Panc1 (cell line): Measurements from ENCODE around the gene ZYG11B. TPM values are rescaled to one million over a fixed set of nuclear protein-coding genes. Genes with fewer than 3 reads are reported as not detected.
"Not testable (repeated sequence)": the region's sequence is repeated elsewhere in the genome, so short reads cannot be mapped to it uniquely, and the experiment has no call there.

Experiments used
- ATAC-seq: fragments of 200-7000 bp; cut with Tn5 transposase; 2 replicates; pipeline ENCODE4 v1.9.1; 2020; ENCODE audit warnings: mild to moderate bottlenecking, moderate library complexity
- BruUV-seq: library from RNA; stranded (reverse); fragments of 400-500 nt; replicated peaks from 2 replicates; lab custom pipeline; 2021; lab: Mats Ljungman, UMichigan
- CTCF ChIA-PET: fragments of 300-600 bp; sonication (Branson Sonifier 250); formaldehyde crosslinking; loops from one replicate; lab custom pipeline; 2022; ENCODE audit warnings: antibody characterized with exemption; lab: Charles Lee
- POLR2A ChIA-PET: fragments of 300-600 bp; sonication (Branson Sonifier 250); formaldehyde crosslinking; loops from one replicate; lab custom pipeline; 2022; ENCODE audit warnings: antibody characterized with exemption; lab: Charles Lee
- DNase-seq: peaks from one replicate; pipeline ENCODE4 v3.0.0-alpha.2; 2010; ENCODE audit warnings: low read depth, low spot score
- H3K27ac ChIP-seq: 2 replicates; pipeline ENCODE4 v1.5.1; 2011; ENCODE audit warnings: mild to moderate bottlenecking, low read length, inconsistent platforms
- H3K27me3 ChIP-seq: fragments of 200-500 bp; sonication (Bioruptor generic); 2 replicates; pipeline ENCODE4 v1.6.0; 2014; ENCODE audit warnings: low read length, inconsistent platforms; ENCODE audit not compliant: control insufficient read depth, insufficient read depth
- H3K36me3 ChIP-seq: fragments of 200-500 bp; sonication (Bioruptor generic); 2 replicates; pipeline ENCODE4 v1.5.1; 2014; ENCODE audit warnings: inconsistent platforms, mild to moderate bottlenecking, low read length, moderate library complexity; ENCODE audit not compliant: control insufficient read depth, insufficient read depth
- H3K4me1 ChIP-seq: 2 replicates; pipeline ENCODE4 v1.5.1; 2011; ENCODE audit warnings: inconsistent platforms, mild to moderate bottlenecking, low read length, moderate library complexity; ENCODE audit not compliant: control insufficient read depth, insufficient read depth
- H3K4me3 ChIP-seq, 2 experiments: 2 replicates each; pipeline ENCODE4 v1.5.1; 2011 to 2012; ENCODE audit warnings: low read depth in 2 of 2, low read length in 2 of 2, mild to moderate bottlenecking in 2 of 2, inconsistent platforms in 1 of 2, moderate library complexity in 1 of 2
- H3K9me3 ChIP-seq: fragments of 200-500 bp; sonication (Bioruptor generic); 2 replicates; pipeline ENCODE4 v1.5.1; 2014; ENCODE audit warnings: low read depth, mild to moderate bottlenecking, inconsistent platforms, low read length, moderate library complexity; ENCODE audit not compliant: control insufficient read depth, insufficient read depth
- POLR2AphosphoS5 ChIP-seq: IDR thresholded peaks from 2 replicates; pipeline ENCODE4 v1.6.1; 2012; ENCODE audit warnings: mild to moderate bottlenecking, low read depth, low read length, moderate library complexity
- SIN3A ChIP-seq: IDR thresholded peaks from 2 replicates; pipeline ENCODE4 v1.6.1; 2012; ENCODE audit warnings: low read depth, mild to moderate bottlenecking, low read length, moderate library complexity, borderline replicate concordance; ENCODE audit not compliant: insufficient read depth
- TCF7L2 ChIP-seq: IDR thresholded peaks from 2 replicates; pipeline ENCODE4 v1.6.1; 2011; ENCODE audit warnings: mild to moderate bottlenecking, low read depth, low read length, inconsistent platforms
- in situ Hi-C: cut with HindIII; loops from 2 replicates; pipeline ENCODE4 v1.10.0; 2016; ENCODE audit warnings: low sequenced_read_pairs, low pct_unique_long_range_greater_than_20kb
- intact Hi-C: fragments of 100-400 bp; cut with micrococcal nuclease; formaldehyde crosslinking; loops from one replicate; pipeline ENCODE4 v1.10.0; 2022; ENCODE audit not compliant: unreplicated experiment
- total RNA-seq: library from RNA; stranded (reverse); gene quantifications from one replicate; pipeline ENCODE4 v1.2.1, GENCODE V29; 2021; ENCODE audit not compliant: unreplicated experiment
- TF ChIP-seq, protein P1 (sequence below): fragments of 450-650 bp; IDR thresholded peaks from 2 replicates; pipeline ENCODE4 v1.5.1; 2017; ENCODE audit warnings: mild to moderate bottlenecking
- TF ChIP-seq, protein P2 (sequence below), 2 experiments: IDR thresholded peaks; 2 replicates each; pipeline ENCODE4 v1.6.1; 2011 to 2012; ENCODE audit warnings: low read depth in 2 of 2, control low read depth in 1 of 2, low read length in 1 of 2, mild to moderate bottlenecking in 1 of 2, moderate library complexity in 1 of 2; ENCODE audit not compliant: insufficient read depth in 1 of 2

The ZYG11B gene
- total RNA-seq, 1 experiment from 2014 or later, result 30.7 TPM

DNA sequence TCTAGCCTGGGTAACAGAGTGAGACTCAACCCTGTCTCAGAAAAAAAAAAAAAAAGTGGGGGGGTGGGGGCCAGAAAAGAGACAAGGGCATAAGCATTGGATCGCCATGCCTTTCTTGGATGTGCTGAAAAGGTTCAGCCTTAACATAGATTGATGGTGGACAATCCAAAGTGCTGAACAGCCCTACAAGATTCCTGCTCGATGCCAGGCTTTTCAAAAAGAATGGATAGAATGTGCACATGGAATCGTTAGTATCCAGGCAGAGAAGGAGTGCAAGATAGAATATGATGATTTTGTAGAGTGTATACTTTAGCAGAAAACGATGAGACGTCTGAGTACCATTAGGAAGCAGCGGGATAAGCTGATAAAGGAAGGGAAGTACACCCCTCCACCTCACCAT lies 17.2 kb upstream of the ZYG11B start:
- CTCF ChIA-PET, result no interaction called here
- ATAC-seq, result no peak
- no peaks in the 10 kb centered on the region for H3K36me3 ChIP-seq
- no peak overlapping the region for H3K4me3 ChIP-seq
- DNase-seq, result no peak
- in situ Hi-C loops (no loop called here), intact Hi-C loops (loop anchor here (10.0 kb wide), 1 partner anchor 116 kb away; no protein-coding TSS in a partner anchor)
- POLR2A ChIA-PET, result no interaction called here
- H3K27me3 ChIP-seq, result no peaks in the 10 kb centered on the region
- H3K4me1 ChIP-seq, result peaks cover 14% of the 10 kb centered on the region
- TF ChIP-seq TCF7L2 (no peak), POLR2AphosphoS5 (no peak), SIN3A (no peak)
- TF ChIP-seq, protein P1, sequence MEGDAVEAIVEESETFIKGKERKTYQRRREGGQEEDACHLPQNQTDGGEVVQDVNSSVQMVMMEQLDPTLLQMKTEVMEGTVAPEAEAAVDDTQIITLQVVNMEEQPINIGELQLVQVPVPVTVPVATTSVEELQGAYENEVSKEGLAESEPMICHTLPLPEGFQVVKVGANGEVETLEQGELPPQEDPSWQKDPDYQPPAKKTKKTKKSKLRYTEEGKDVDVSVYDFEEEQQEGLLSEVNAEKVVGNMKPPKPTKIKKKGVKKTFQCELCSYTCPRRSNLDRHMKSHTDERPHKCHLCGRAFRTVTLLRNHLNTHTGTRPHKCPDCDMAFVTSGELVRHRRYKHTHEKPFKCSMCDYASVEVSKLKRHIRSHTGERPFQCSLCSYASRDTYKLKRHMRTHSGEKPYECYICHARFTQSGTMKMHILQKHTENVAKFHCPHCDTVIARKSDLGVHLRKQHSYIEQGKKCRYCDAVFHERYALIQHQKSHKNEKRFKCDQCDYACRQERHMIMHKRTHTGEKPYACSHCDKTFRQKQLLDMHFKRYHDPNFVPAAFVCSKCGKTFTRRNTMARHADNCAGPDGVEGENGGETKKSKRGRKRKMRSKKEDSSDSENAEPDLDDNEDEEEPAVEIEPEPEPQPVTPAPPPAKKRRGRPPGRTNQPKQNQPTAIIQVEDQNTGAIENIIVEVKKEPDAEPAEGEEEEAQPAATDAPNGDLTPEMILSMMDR, result no peak
- TF ChIP-seq, protein P2, sequence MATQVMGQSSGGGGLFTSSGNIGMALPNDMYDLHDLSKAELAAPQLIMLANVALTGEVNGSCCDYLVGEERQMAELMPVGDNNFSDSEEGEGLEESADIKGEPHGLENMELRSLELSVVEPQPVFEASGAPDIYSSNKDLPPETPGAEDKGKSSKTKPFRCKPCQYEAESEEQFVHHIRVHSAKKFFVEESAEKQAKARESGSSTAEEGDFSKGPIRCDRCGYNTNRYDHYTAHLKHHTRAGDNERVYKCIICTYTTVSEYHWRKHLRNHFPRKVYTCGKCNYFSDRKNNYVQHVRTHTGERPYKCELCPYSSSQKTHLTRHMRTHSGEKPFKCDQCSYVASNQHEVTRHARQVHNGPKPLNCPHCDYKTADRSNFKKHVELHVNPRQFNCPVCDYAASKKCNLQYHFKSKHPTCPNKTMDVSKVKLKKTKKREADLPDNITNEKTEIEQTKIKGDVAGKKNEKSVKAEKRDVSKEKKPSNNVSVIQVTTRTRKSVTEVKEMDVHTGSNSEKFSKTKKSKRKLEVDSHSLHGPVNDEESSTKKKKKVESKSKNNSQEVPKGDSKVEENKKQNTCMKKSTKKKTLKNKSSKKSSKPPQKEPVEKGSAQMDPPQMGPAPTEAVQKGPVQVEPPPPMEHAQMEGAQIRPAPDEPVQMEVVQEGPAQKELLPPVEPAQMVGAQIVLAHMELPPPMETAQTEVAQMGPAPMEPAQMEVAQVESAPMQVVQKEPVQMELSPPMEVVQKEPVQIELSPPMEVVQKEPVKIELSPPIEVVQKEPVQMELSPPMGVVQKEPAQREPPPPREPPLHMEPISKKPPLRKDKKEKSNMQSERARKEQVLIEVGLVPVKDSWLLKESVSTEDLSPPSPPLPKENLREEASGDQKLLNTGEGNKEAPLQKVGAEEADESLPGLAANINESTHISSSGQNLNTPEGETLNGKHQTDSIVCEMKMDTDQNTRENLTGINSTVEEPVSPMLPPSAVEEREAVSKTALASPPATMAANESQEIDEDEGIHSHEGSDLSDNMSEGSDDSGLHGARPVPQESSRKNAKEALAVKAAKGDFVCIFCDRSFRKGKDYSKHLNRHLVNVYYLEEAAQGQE (IDR thresholded peaks at IDR 0.05; ENCODE audit: insufficient read depth in 1 of 2, low read depth in 2 of 2, low read length in 1 of 2), result no peak
- BruUV-seq, result no TSS peak
- no peaks in the 10 kb centered on the region for H3K9me3 ChIP-seq
- peak overlapping the region; percentile 55; the same call in 1 of the 2 replicates for H3K27ac ChIP-seq

DNA sequence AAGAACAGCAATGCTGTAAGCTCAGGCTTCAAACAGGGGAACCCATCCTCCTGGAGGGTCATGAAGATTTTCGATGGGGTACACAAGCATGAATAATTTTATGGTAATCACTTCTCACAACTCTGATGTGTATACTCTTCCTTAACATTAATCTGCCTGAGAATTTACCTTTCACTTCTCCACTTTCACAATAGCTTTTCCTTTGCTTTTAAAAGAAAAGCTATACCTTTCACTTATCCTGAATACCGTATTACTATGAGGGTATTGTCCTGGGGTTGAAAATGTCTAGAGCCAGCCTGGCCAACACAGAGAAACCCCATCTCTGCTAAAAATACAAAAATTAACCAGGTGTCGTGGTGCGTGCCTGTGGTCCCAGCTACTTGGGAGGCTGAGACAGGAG lies 12.7 kb upstream of the ZYG11B start:
- DNase-seq, result no peak
- no TSS peak for BruUV-seq
- Histone ChIP-seq H3K4me1 (no peaks in the 10 kb centered on the region; the same call in 1 of the 2 replicates), H3K27ac (no peak overlapping the region), H3K36me3 (no peaks in the 10 kb centered on the region), H3K4me3 (no peak overlapping the region), H3K9me3 (no peaks in the 10 kb centered on the region), H3K27me3 (no peaks in the 10 kb centered on the region)
- TF ChIP-seq TCF7L2 (no peak), SIN3A (no peak), POLR2AphosphoS5 (no peak)
- TF ChIP-seq, protein P1, result no peak
- TF ChIP-seq, protein P2 (IDR thresholded peaks at IDR 0.05; ENCODE audit: insufficient read depth in 1 of 2, low read depth in 2 of 2, low read length in 1 of 2), result no peak
- no peak for ATAC-seq
- intact Hi-C loops, result no loop called here
- in situ Hi-C loops, result no loop called here
- ChIA-PET POLR2A (interaction anchor here (0.5 to 0.7 kb wide), 2 partner anchors 58 to 161 kb away, joined by 3 to 6 read pairs; partner anchors contain the start of gene TUT4), CTCF (no interaction called here)

DNA sequence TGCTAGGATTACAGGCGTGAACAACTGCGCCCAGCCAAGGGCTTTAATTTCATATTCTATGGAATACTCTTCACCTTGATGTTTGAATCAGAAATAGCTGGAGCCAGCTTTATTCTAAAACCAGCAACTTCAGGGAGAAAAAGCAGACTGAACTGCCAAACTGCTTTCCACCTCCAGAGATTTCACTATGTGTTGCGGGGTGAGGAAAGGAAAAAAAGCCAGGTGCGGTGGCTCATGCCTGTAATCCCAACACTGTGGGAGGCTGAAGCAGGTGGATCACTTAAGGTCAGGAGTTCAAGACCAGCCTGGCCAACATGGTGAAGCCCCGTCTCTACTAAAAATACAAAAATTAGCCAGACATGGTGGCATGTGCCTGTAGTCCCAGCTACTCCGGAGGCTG lies 11.0 kb upstream of the ZYG11B start:
- intact Hi-C loops, DNase-seq, BruUV-seq, H3K9me3 ChIP-seq, H3K36me3 ChIP-seq, in situ Hi-C loops, H3K27ac ChIP-seq, ATAC-seq, H3K4me1 ChIP-seq, H3K27me3 ChIP-seq, H3K4me3 ChIP-seq: not testable (repeated sequence)
- CTCF ChIA-PET, result interaction anchor here (0.6 to 0.7 kb wide), 2 partner anchors 12 to 298 kb away, joined by 3 to 6 read pairs; no protein-coding TSS in a partner anchor
- POLR2A ChIA-PET, result interaction anchor here (0.6 kb wide), 1 partner anchor 46 kb away, joined by 5 read pairs; no protein-coding TSS in a partner anchor
